ENCODE measurements around the gene VPS4A. TPM values are rescaled to one million over a fixed set of nuclear protein-coding genes. Genes with fewer than 3 reads are reported as not detected.

Gene VPS4A
- total RNA-seq, 1 donor from 2014 or later: 21.9 TPM

- no peak overlapping the region for H3K4me3 Mint-ChIP-seq
- H3K36me3 Mint-ChIP-seq: peaks cover 17% of the 10 kb centered on the region
- H3K4me1 Mint-ChIP-seq: no peaks in the 10 kb centered on the region
- H3K4me2 ChIP-seq: no peak overlapping the region
- H3K9me3 Mint-ChIP-seq: peaks cover 4% of the 10 kb centered on the region
- H3K4me3 ChIP-seq: no peak overlapping the region
- H3F3A ChIP-seq (ENCODE audit: low read depth): peaks cover 4% of the 10 kb centered on the region
- H4K20me1 ChIP-seq (ENCODE audit: low read depth): no peaks in the 10 kb centered on the region
- no peaks in the 10 kb centered on the region for H3K9me3 ChIP-seq (ENCODE audit: low read depth)
- H3K4me1 ChIP-seq: no peaks in the 10 kb centered on the region
- no peaks in the 10 kb centered on the region for H3K27me3 ChIP-seq
- TF ChIP-seq CTCF (IDR thresholded peaks at IDR 0.05) (no peak), EZH2phosphoT487 (IDR thresholded peaks at IDR 0.05) (no peak), EZH2 (IDR thresholded peaks at IDR 0.05) (no peak)
- no peaks in the 10 kb centered on the region for H3K36me3 ChIP-seq
- DNase-seq (ENCODE audit: low spot score): no peak
- H3K79me2 ChIP-seq (ENCODE audit: low read depth): no peaks in the 10 kb centered on the region
- H2AFZ ChIP-seq (replicated peaks): no peak overlapping the region
- H3K27ac ChIP-seq: no peak overlapping the region
- H3K27me3 Mint-ChIP-seq (ENCODE audit: insufficient read depth, low read depth): no peaks in the 10 kb centered on the region
- H3K27ac Mint-ChIP-seq: no peak overlapping the region
- H3K9ac ChIP-seq: no peak overlapping the region
These were observed 34.7 kb upstream of the VPS4A start for GRCh38 chr16:69276148-69277115.

- H3K4me3 Mint-ChIP-seq: no peak overlapping the region
These were observed 33.7 kb upstream of the VPS4A start for GRCh38 chr16:69277413-69277812.

GRCh38 chr16:69283851-69284250 is 27.3 kb upstream of the VPS4A start:
- Mint-ChIP-seq H3K9me3 (peaks cover 4% of the 10 kb centered on the region), H3K4me3 (no peak overlapping the region), H3K4me1 (no peaks in the 10 kb centered on the region), H3K27ac (no peak overlapping the region), H3K36me3 (peaks cover 7% of the 10 kb centered on the region), H3K27me3 (ENCODE audit: insufficient read depth, low read depth) (no peaks in the 10 kb centered on the region)
- Histone ChIP-seq H3K36me3 (no peaks in the 10 kb centered on the region), H2AFZ (replicated peaks) (no peak overlapping the region), H3K4me3 (no peak overlapping the region), H3K9ac (no peak overlapping the region), H4K20me1 (ENCODE audit: low read depth) (no peaks in the 10 kb centered on the region), H3K27me3 (no peaks in the 10 kb centered on the region), H3F3A (ENCODE audit: low read depth) (peaks cover 4% of the 10 kb centered on the region), H3K79me2 (ENCODE audit: low read depth) (no peaks in the 10 kb centered on the region), H3K9me3 (ENCODE audit: low read depth) (no peaks in the 10 kb centered on the region), H3K27ac (no peak overlapping the region), H3K4me1 (no peaks in the 10 kb centered on the region), H3K4me2 (no peak overlapping the region)
- TF ChIP-seq EZH2 (IDR thresholded peaks at IDR 0.05) (no peak), CTCF (IDR thresholded peaks at IDR 0.05) (no peak), EZH2phosphoT487 (IDR thresholded peaks at IDR 0.05) (no peak)
- DNase-seq (ENCODE audit: low spot score): no peak

More at GRCh38 chr16:69277413-69277812, 33.7 kb upstream of the VPS4A start:
- H3K27me3 ChIP-seq: no peaks in the 10 kb centered on the region
- H3K9me3 Mint-ChIP-seq: peaks cover 4% of the 10 kb centered on the region
- H3K4me1 Mint-ChIP-seq: no peaks in the 10 kb centered on the region
- no peaks in the 10 kb centered on the region for H3K79me2 ChIP-seq (ENCODE audit: low read depth)
- H3K4me2 ChIP-seq: no peak overlapping the region
- H3K4me1 ChIP-seq: no peaks in the 10 kb centered on the region
- H3F3A ChIP-seq (ENCODE audit: low read depth): peaks cover 4% of the 10 kb centered on the region
- DNase-seq (ENCODE audit: low spot score): no peak
- H3K36me3 Mint-ChIP-seq: peaks cover 14% of the 10 kb centered on the region
- H3K9ac ChIP-seq: no peak overlapping the region
- no peaks in the 10 kb centered on the region for H3K36me3 ChIP-seq
- TF ChIP-seq CTCF (IDR thresholded peaks at IDR 0.05): no peak
- TF ChIP-seq EZH2phosphoT487 (IDR thresholded peaks at IDR 0.05): no peak
- no peak for TF ChIP-seq EZH2 (IDR thresholded peaks at IDR 0.05)
- no peak overlapping the region for H3K27ac ChIP-seq
- no peak overlapping the region for H2AFZ ChIP-seq (replicated peaks)
- H3K4me3 ChIP-seq: no peak overlapping the region
- no peaks in the 10 kb centered on the region for H3K9me3 ChIP-seq (ENCODE audit: low read depth)
- no peak overlapping the region for H3K27ac Mint-ChIP-seq
- no peaks in the 10 kb centered on the region for H4K20me1 ChIP-seq (ENCODE audit: low read depth)
- no peaks in the 10 kb centered on the region for H3K27me3 Mint-ChIP-seq (ENCODE audit: insufficient read depth, low read depth)
